Measurements from ENCODE around the gene GPSM1.

GRCh38 chr9:136280535-136281315 lies 46.6 kb upstream of the GPSM1 start:
- TF ChIP-seq CTCF (IDR thresholded peaks at IDR 0.05) (no peak), EZH2phosphoT487 (IDR thresholded peaks at IDR 0.05) (no peak)
